ENCODE results near the gene ACAA1. TPM values are rescaled to one million over a fixed set of nuclear protein-coding genes. Genes with fewer than 3 reads are reported as not detected.

The ACAA1 gene
- total RNA-seq, 1 experiment from 2014 or later: 44.3 TPM

- Histone ChIP-seq H2BK15ac (ENCODE audit: low read depth, low read length) (no peak overlapping the region), H3K23me2 (ENCODE audit: insufficient read length, low read depth, low read length, poor library complexity, severe bottlenecking) (no peaks in the 10 kb centered on the region), H4K91ac (ENCODE audit: insufficient read length, low read depth, low read length) (no peak overlapping the region), H3K9me3 (ENCODE audit: control insufficient read depth, low read depth, low read length) (no peaks in the 10 kb centered on the region), H4K20me1 (ENCODE audit: control insufficient read depth, insufficient read depth, insufficient read length) (no peaks in the 10 kb centered on the region), H2AFZ (ENCODE audit: low read length) (no peak overlapping the region), H3K27ac (ENCODE audit: insufficient read length, low read depth, low read length) (no peak overlapping the region), H3K79me2 (ENCODE audit: insufficient read depth, low read length) (no peaks in the 10 kb centered on the region), H3K14ac (ENCODE audit: insufficient read depth, low read length) (no peak overlapping the region), H3K27me3 (ENCODE audit: insufficient read depth, low read length) (no peaks in the 10 kb centered on the region), H2BK20ac (ENCODE audit: low read depth, low read length, poor library complexity, severe bottlenecking) (no peak overlapping the region), H3K4me2 (ENCODE audit: insufficient read depth, insufficient read length, low read length) (no peak overlapping the region), H2BK5ac (ENCODE audit: insufficient read length, low read length) (no peak overlapping the region), H3K79me1 (ENCODE audit: insufficient read depth, low read depth, low read length, poor library complexity, severe bottlenecking) (no peaks in the 10 kb centered on the region), H4K8ac (replicated peaks; ENCODE audit: insufficient read length, low read depth, low read length) (no peak overlapping the region), H2AK5ac (ENCODE audit: insufficient read length, low read length) (no peak overlapping the region), H3K4ac (ENCODE audit: low read depth, low read length) (no peak overlapping the region), H3K56ac (ENCODE audit: insufficient read length, low read depth, low read length) (no peak overlapping the region), H4K5ac (ENCODE audit: insufficient read length, low read depth, low read length) (no peak overlapping the region), H3T11ph (ENCODE audit: low read length) (no peak overlapping the region), H2BK120ac (ENCODE audit: low read depth, low read length, poor library complexity, severe bottlenecking) (no peak overlapping the region), H3K4me1 (ENCODE audit: insufficient read depth, low read length) (no peaks in the 10 kb centered on the region), H3K23ac (ENCODE audit: insufficient read length, low read depth, low read length) (no peak overlapping the region), H2BK12ac (ENCODE audit: insufficient read length, low read depth, low read length) (no peak overlapping the region), H3K9ac (ENCODE audit: extremely low read depth, insufficient read length, low read length) (no peak overlapping the region), H3K18ac (ENCODE audit: insufficient read length, low read depth, low read length) (no peak overlapping the region)
- Mint-ChIP-seq H3K4me3 (no peak overlapping the region), H3K36me3 (ENCODE audit: insufficient read depth in 1 of 3, low read depth in 3 of 3) (no peaks in the 10 kb centered on the region), H3K4me1 (peaks cover 0 to 4% of the 10 kb centered on the region in 2 experiments; a peak in 2 of 4 replicates), H3K27ac (no peak overlapping the region), H3K9me3 (peaks cover 0 to 3% of the 10 kb centered on the region in 2 experiments; a peak in 1 of 5 replicates), H3K27me3 (ENCODE audit: low read depth) (no peaks in the 10 kb centered on the region; the same call in 1 of the 2 replicates)
- no peak for DNase-seq
- no peak for TF ChIP-seq CTCF (conservative IDR thresholded peaks at IDR 0.05)
- no CpG with 5 or more reads among the region's 2 CpGs for WGBS (ENCODE audit: extremely low coverage, insufficient read length, low lambda C conversion rate)
Measured at GRCh38 chr3:38152609-38153008, 15.7 kb upstream of the ACAA1 start.
